GM06990 (cell line): ENCODE measurements around the gene ZCCHC24.

Source experiments
- DNase-seq: peaks from one replicate; pipeline ENCODE4 v3.0.0-alpha.2; 2011; ENCODE audit not compliant: insufficient read length; ENCODE audit errors: extremely low read depth
- H3K27me3 ChIP-seq: replicated peaks from 2 replicates; pipeline ENCODE4 v1.6.0; 2011; ENCODE audit warnings: low read length; ENCODE audit not compliant: control insufficient read depth, insufficient read depth
- H3K36me3 ChIP-seq: 2 replicates; pipeline ENCODE4 v1.5.1; 2011; ENCODE audit warnings: low read length; ENCODE audit not compliant: control insufficient read depth, insufficient read depth
- H3K4me3 ChIP-seq: replicated peaks from 2 replicates; pipeline ENCODE4 v1.5.1; 2011; ENCODE audit warnings: low read depth, mild to moderate bottlenecking, control low read depth, low read length
- TF ChIP-seq, protein P1 (sequence below): IDR thresholded peaks from 2 replicates; pipeline ENCODE4 v1.5.1; 2011; ENCODE audit warnings: low read length, control low read depth, mild to moderate bottlenecking, inconsistent platforms; ENCODE audit not compliant: insufficient read depth, poor library complexity, severe bottlenecking

ZCCHC24 gene

GRCh38 chr10:79397575-79398303 is 47.7 kb downstream of the ZCCHC24 start:
- TF ChIP-seq, protein P1, sequence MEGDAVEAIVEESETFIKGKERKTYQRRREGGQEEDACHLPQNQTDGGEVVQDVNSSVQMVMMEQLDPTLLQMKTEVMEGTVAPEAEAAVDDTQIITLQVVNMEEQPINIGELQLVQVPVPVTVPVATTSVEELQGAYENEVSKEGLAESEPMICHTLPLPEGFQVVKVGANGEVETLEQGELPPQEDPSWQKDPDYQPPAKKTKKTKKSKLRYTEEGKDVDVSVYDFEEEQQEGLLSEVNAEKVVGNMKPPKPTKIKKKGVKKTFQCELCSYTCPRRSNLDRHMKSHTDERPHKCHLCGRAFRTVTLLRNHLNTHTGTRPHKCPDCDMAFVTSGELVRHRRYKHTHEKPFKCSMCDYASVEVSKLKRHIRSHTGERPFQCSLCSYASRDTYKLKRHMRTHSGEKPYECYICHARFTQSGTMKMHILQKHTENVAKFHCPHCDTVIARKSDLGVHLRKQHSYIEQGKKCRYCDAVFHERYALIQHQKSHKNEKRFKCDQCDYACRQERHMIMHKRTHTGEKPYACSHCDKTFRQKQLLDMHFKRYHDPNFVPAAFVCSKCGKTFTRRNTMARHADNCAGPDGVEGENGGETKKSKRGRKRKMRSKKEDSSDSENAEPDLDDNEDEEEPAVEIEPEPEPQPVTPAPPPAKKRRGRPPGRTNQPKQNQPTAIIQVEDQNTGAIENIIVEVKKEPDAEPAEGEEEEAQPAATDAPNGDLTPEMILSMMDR = no peak
- H3K27me3 ChIP-seq = no peaks in the 10 kb centered on the region
- H3K4me3 ChIP-seq = no peak overlapping the region
- DNase-seq = no peak
- no peaks in the 10 kb centered on the region for H3K36me3 ChIP-seq

DNA sequence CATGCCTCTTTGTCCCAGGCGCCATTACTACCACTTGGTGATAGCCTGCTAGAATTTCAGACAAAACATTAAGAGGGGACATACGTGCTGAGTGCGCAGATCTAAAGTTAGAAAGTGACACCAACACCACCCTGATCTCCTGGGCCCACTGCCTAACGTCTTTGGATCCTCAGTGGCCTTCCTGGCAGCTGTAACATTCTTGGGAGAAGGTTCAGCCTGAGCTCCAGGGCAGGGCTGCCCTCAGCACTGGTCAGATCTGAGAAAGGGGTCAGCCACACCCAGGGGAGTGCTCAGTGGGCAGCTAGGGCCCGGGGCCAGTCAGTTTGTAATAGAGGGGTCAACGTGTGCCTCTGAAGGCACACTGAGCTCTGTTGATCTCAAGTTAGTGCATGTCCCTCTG is 48.4 kb downstream of the ZCCHC24 start:
- Histone ChIP-seq H3K36me3 (no peaks in the 10 kb centered on the region), H3K4me3 (no peak overlapping the region), H3K27me3 (no peaks in the 10 kb centered on the region)
- DNase-seq = no peak
- TF ChIP-seq, protein P1 = no peak

DNA sequence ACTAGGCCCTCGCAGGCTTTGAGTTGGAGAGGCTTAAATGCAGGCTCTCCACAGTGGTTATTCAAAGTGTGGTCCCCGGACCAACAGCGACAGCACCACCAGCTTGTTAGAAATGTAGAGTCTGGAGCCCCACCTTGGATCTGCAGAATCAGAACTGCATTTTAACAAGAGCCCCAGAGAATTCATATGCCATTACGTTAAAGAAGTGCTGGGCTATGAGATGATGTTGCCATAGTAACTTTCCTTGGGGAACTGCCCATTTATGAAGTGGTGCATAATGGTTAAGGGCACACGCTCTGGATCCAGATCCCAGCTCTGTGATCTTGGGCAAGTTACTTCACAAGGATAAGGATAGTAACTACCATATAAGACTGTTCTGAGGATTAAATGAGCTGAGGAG is 48.9 kb downstream of the ZCCHC24 start:
- no peak overlapping the region for H3K4me3 ChIP-seq
- H3K36me3 ChIP-seq = no peaks in the 10 kb centered on the region
- TF ChIP-seq, protein P1 = no peak
- H3K27me3 ChIP-seq = no peaks in the 10 kb centered on the region
- no peak for DNase-seq

DNA sequence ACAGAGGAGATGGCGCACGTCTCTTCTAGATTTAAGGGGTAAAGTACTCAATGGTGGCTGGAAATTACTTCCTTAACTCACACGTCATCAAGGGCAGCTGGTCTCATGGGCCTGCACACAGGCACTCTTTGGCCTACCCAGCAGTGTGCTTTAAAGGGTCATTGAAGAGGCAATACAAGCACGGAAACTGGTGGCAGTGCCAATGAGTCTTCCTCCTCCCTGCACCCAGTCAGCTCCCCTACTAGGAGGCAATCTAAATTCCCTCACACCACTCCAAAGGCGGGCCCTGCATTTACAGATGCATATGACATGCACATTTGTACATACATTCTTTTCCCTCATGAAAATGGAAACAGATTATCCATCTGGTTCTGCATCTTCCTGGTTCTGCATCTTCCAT is 50.8 kb downstream of the ZCCHC24 start:
- H3K36me3 ChIP-seq = no peaks in the 10 kb centered on the region
- DNase-seq = no peak
- no peaks in the 10 kb centered on the region for H3K27me3 ChIP-seq
- no peak overlapping the region for H3K4me3 ChIP-seq
- TF ChIP-seq, protein P1 = no peak

GRCh38 chr10:79393924-79394610 is 51.4 kb downstream of the ZCCHC24 start:
- Histone ChIP-seq H3K36me3 (no peaks in the 10 kb centered on the region), H3K4me3 (no peak overlapping the region), H3K27me3 (no peaks in the 10 kb centered on the region)
- TF ChIP-seq, protein P1 = no peak
- no peak for DNase-seq
